CD4-positive, alpha-beta T cell treated with Interleukin-12 subunit alpha and Interleukin-12 subunit beta, for 1 hour (primary cell): ENCODE data around the gene WDFY2.
A peak's percentile ranks its signal among the peaks of the same experiment; 100 is the strongest.

ENCODE experiments used
- DNase-seq: peaks from one replicate; pipeline ENCODE4 v3.0.0-alpha.2; 2020

WDFY2 gene

GRCh38 chr13:51777921-51778320 lies 193.7 kb downstream of the WDFY2 start:
- DNase-seq = no peak

GRCh38 chr13:51778392-51778791 lies 194.1 kb downstream of the WDFY2 start:
- no peak for DNase-seq

GRCh38 chr13:51780099-51780498 lies 195.8 kb downstream of the WDFY2 start:
- no peak for DNase-seq

- no peak for DNase-seq
Observed at GRCh38 chr13:51781246-51782022, 197.2 kb downstream of the WDFY2 start.

GRCh38 chr13:51782026-51782710 lies 197.9 kb downstream of the WDFY2 start:
- DNase-seq = no peak

- DNase-seq = no peak
Observed at GRCh38 chr13:51783428-51784094, 199.3 kb downstream of the WDFY2 start.

- DNase-seq = no peak
Observed at GRCh38 chr13:51784097-51784496, 199.8 kb downstream of the WDFY2 start.

- no peak for DNase-seq
Observed at GRCh38 chr13:51785712-51786424, 201.6 kb downstream of the WDFY2 start.

GRCh38 chr13:51786425-51787265 lies 202.4 kb downstream of the WDFY2 start:
- no peak for DNase-seq

GRCh38 chr13:51793570-51794271 lies 209.5 kb downstream of the WDFY2 start:
- DNase-seq = no peak

GRCh38 chr13:51794964-51795363 lies 210.7 kb downstream of the WDFY2 start:
- no peak for DNase-seq

GRCh38 chr13:51795419-51795818 lies 211.2 kb downstream of the WDFY2 start:
- no peak for DNase-seq

- no peak for DNase-seq
Observed at GRCh38 chr13:51796546-51796945, 212.3 kb downstream of the WDFY2 start.

GRCh38 chr13:51797664-51798488 lies 213.6 kb downstream of the WDFY2 start:
- DNase-seq = peak; percentile 77

- no peak for DNase-seq
Observed at GRCh38 chr13:51799261-51799660, 215.0 kb downstream of the WDFY2 start.

GRCh38 chr13:51800486-51800885 lies 216.2 kb downstream of the WDFY2 start:
- DNase-seq = no peak

GRCh38 chr13:51801631-51802099 lies 217.4 kb downstream of the WDFY2 start:
- no peak for DNase-seq

GRCh38 chr13:51802631-51803418 lies 218.6 kb downstream of the WDFY2 start:
- no peak for DNase-seq

GRCh38 chr13:51803422-51804294 lies 219.4 kb downstream of the WDFY2 start, which contains the start of gene DHRS12:
Gene DHRS12 (minus strand): TSS chr13:51804163. CDS start chr13:51799659, 4,504 bp downstream.
- DNase-seq = peak; percentile 92
